GM12878 (cell line): Measurements from ENCODE around the gene ZNF860.

Experiments used
- ATF3 ChIP-seq: IDR thresholded peaks from 2 replicates; pipeline ENCODE4 v1.6.1; 2011; ENCODE audit warnings: low read depth, mild to moderate bottlenecking, low read length, moderate library complexity, borderline replicate concordance; ENCODE audit errors: extremely low read depth
- CTCF ChIP-seq, 3 experiments: IDR thresholded peaks in 2 of 3; conservative IDR thresholded peaks in 1 of 3; 2 replicates each; pipeline ENCODE4 v1.5.1; 2011; ENCODE audit warnings: low read depth in 3 of 3, low read length in 3 of 3, mild to moderate bottlenecking in 3 of 3, control low read depth in 2 of 3, moderate library complexity in 2 of 3, inconsistent platforms in 1 of 3, mixed read lengths in 1 of 3; ENCODE audit not compliant: control insufficient read depth in 2 of 3, insufficient read depth in 1 of 3; ENCODE audit errors: extremely low read depth in 1 of 3
- EP300 ChIP-seq, 2 experiments: fragments of 150-350 bp in 1 of 2; IDR thresholded peaks; 2 replicates each; pipeline ENCODE4 v1.6.1; 2011 to 2012; ENCODE audit warnings: low read depth in 2 of 2, low read length in 2 of 2, borderline replicate concordance in 1 of 2, improper control_type of control experiment in 1 of 2, inconsistent platforms in 1 of 2; ENCODE audit not compliant: control insufficient read depth in 1 of 2
- MEF2A ChIP-seq: IDR thresholded peaks from 2 replicates; pipeline ENCODE4 v1.6.1; 2011; ENCODE audit warnings: low read depth, mild to moderate bottlenecking, low read length, moderate library complexity; ENCODE audit not compliant: insufficient read depth
- PAX5 ChIP-seq: IDR thresholded peaks from 2 replicates; pipeline ENCODE4 v1.6.1; 2011; ENCODE audit warnings: low read depth, low read length, borderline replicate concordance
- PBX3 ChIP-seq: IDR thresholded peaks from 2 replicates; pipeline ENCODE4 v1.6.1; 2011; ENCODE audit warnings: mild to moderate bottlenecking, low read depth, low read length, moderate library complexity; ENCODE audit not compliant: insufficient replicate concordance
- POLR2A ChIP-seq: IDR thresholded peaks from 2 replicates; pipeline ENCODE4 v1.6.1; 2011; ENCODE audit warnings: low read depth, mild to moderate bottlenecking, low read length
- POLR2AphosphoS5 ChIP-seq: IDR thresholded peaks from 2 replicates; pipeline ENCODE4 v1.6.1; 2011; ENCODE audit warnings: mild to moderate bottlenecking, low read length, inconsistent platforms
- TARDBP ChIP-seq: IDR thresholded peaks from 2 replicates; pipeline ENCODE4 v1.6.1; 2016; ENCODE audit warnings: borderline replicate concordance
- WRNIP1 ChIP-seq: IDR thresholded peaks from 2 replicates; pipeline ENCODE4 v1.6.1; 2011; ENCODE audit warnings: low read depth, low read length, improper control_type of control experiment, borderline replicate concordance
- YY1 ChIP-seq: IDR thresholded peaks from 2 replicates; pipeline ENCODE4 v1.6.1; 2011; ENCODE audit warnings: low read depth, mild to moderate bottlenecking, low read length
- ZNF24 ChIP-seq: fragments of 450-650 bp; IDR thresholded peaks from 2 replicates; pipeline ENCODE4 v1.6.1; 2017; ENCODE audit warnings: antibody characterized with exemption, mild to moderate bottlenecking

- TF ChIP-seq CTCF (IDR thresholded peaks at IDR 0.05 in 2 of 3, conservative IDR thresholded peaks at IDR 0.05 in 1 of 3; ENCODE audit: control insufficient read depth in 2 of 3, extremely low read depth in 1 of 3, insufficient read depth in 1 of 3, low read depth in 3 of 3, low read length in 3 of 3), result no peak
- TF ChIP-seq TARDBP, result no peak
- TF ChIP-seq YY1, result no peak
- no peak for TF ChIP-seq ATF3
- no peak for TF ChIP-seq PBX3
- no peak for TF ChIP-seq POLR2A
- no peak for TF ChIP-seq MEF2A
- TF ChIP-seq ZNF24, result no peak
- TF ChIP-seq WRNIP1, result no peak
- TF ChIP-seq EP300 (IDR thresholded peaks at IDR 0.05; ENCODE audit: borderline replicate concordance in 1 of 2, control insufficient read depth in 1 of 2, low read depth in 2 of 2, low read length in 2 of 2), result no peak
- no peak for TF ChIP-seq PAX5
- no peak for TF ChIP-seq POLR2AphosphoS5
Measured at GRCh38 chr3:31981206-31982181, at the start of gene ZNF860, which contains the start of gene OSBPL10.
